H1 (cell line): ENCODE measurements around the gene FAR2. TPM values are rescaled to one million over a fixed set of nuclear protein-coding genes. Genes with fewer than 3 reads are reported as not detected.

Experiments used
- CTCF ChIA-PET: fragments of 300-600 bp; sonication (Branson Sonifier 250); formaldehyde crosslinking; loops from one replicate; lab custom pipeline; 2021; ENCODE audit not compliant: partially characterized antibody; lab: Charles Lee
- POLR2A ChIA-PET: fragments of 300-600 bp; sonication (Branson Sonifier 250); formaldehyde crosslinking; loops from one replicate; lab custom pipeline; 2021; ENCODE audit warnings: inconsistent platforms; ENCODE audit not compliant: partially characterized antibody; lab: Charles Lee
- DNase-seq, 2 experiments: peaks; one replicate each; pipeline versions ENCODE4 v3.0.0 to v3.0.0-alpha.2; 2010 to 2022; ENCODE audit warnings: low spot score in 2 of 2, low read depth in 1 of 2, mixed read lengths in 1 of 2
- FAIRE-seq: peaks from 2 replicates; lab custom pipeline; 2011; peaks lifted over from hg19 to GRCh38; lab: Jason Lieb, UNC
- H2AFZ ChIP-seq: 2 replicates; pipeline ENCODE4 v1.8.1; 2012; ENCODE audit warnings: low read length, inconsistent platforms
- H2AK5ac ChIP-seq: 2 replicates; pipeline ENCODE4 v1.6.1; 2013; ENCODE audit warnings: low read depth, low read length
- H2BK120ac ChIP-seq: replicated peaks from 2 replicates; pipeline ENCODE3; 2013; ENCODE audit warnings: low read depth, low read length, inconsistent platforms
- H2BK12ac ChIP-seq: 2 replicates; pipeline ENCODE4 v1.6.1; 2013; ENCODE audit warnings: low read depth, low read length
- H2BK15ac ChIP-seq: 2 replicates; pipeline ENCODE4 v1.6.1; 2013; ENCODE audit warnings: low read length
- H2BK20ac ChIP-seq: 2 replicates; pipeline ENCODE4 v1.6.1; 2013; ENCODE audit warnings: low read length
- H2BK5ac ChIP-seq: 2 replicates; pipeline ENCODE4 v1.6.1; 2013; ENCODE audit warnings: low read depth, low read length
- H3K14ac ChIP-seq: 2 replicates; pipeline ENCODE4 v1.6.1; 2013; ENCODE audit warnings: inconsistent platforms; ENCODE audit not compliant: insufficient read length
- H3K18ac ChIP-seq: 2 replicates; pipeline ENCODE4 v1.6.1; 2013; ENCODE audit warnings: low read length; ENCODE audit errors: extremely low read depth
- H3K23ac ChIP-seq: 2 replicates; pipeline ENCODE4 v1.6.1; 2013; ENCODE audit warnings: inconsistent platforms; ENCODE audit not compliant: insufficient read length
- H3K23me2 ChIP-seq: 2 replicates; pipeline ENCODE4 v1.6.1; 2013; ENCODE audit warnings: low read depth, low read length
- H3K27ac ChIP-seq: 2 replicates; pipeline ENCODE4 v1.6.1; 2011; ENCODE audit warnings: low read depth, low read length, inconsistent platforms
- H3K27me3 ChIP-seq, 4 experiments: replicated peaks in 1 of 4; 1 replicate in 1 of 4; 2 replicates in 3 of 4; pipeline versions ENCODE4 v1.6.1 to v1.8.1; 2011 to 2013; ENCODE audit warnings: low read length in 3 of 4, mild to moderate bottlenecking in 3 of 4, inconsistent platforms in 2 of 4, mixed read lengths in 2 of 4, moderate library complexity in 1 of 4; ENCODE audit not compliant: control insufficient read depth in 3 of 4, insufficient read depth in 3 of 4; ENCODE audit errors: extremely low read depth in 1 of 4
- H3K36me3 ChIP-seq, 4 experiments: 2 replicates each; pipeline versions ENCODE4 v1.6.1 to v1.8.1; 2011 to 2013; ENCODE audit warnings: mild to moderate bottlenecking in 4 of 4, low read length in 3 of 4, moderate library complexity in 2 of 4, control low read depth in 1 of 4, inconsistent platforms in 1 of 4; ENCODE audit not compliant: insufficient read depth in 4 of 4, control insufficient read depth in 2 of 4
- H3K4ac ChIP-seq: replicated peaks from 2 replicates; pipeline ENCODE3; 2013; ENCODE audit warnings: low read length, low read depth, mixed read lengths, inconsistent platforms; ENCODE audit not compliant: insufficient read length
- H3K4me1 ChIP-seq, 4 experiments: replicated peaks in 1 of 4; 1 replicate in 1 of 4; 2 replicates in 3 of 4; pipeline versions ENCODE4 v1.6.1 to v1.8.1; 2011 to 2013; ENCODE audit warnings: low read length in 3 of 4, inconsistent platforms in 2 of 4, mixed read lengths in 1 of 4; ENCODE audit not compliant: insufficient read depth in 4 of 4, control insufficient read depth in 3 of 4
- H3K4me2 ChIP-seq, 2 experiments: 2 replicates each; pipeline versions ENCODE4 v1.6.1 to v1.8.1; 2011 to 2013; ENCODE audit warnings: low read depth in 2 of 2, low read length in 2 of 2, control low read depth in 1 of 2, inconsistent platforms in 1 of 2, mild to moderate bottlenecking in 1 of 2; ENCODE audit not compliant: insufficient read depth in 1 of 2
- H3K4me3 ChIP-seq, 4 experiments: fragments of 200-600, 300-600 bp in 1 of 4; sonication (generic), shearing (Covaris generic), sonication (Bioruptor Twin) in 1 of 4; 2 replicates each; pipeline versions ENCODE4 v1.5.1 to v1.8.1; 2011 to 2016; ENCODE audit warnings: low read length in 4 of 4, low read depth in 3 of 4, control low read depth in 2 of 4, inconsistent platforms in 2 of 4, mild to moderate bottlenecking in 2 of 4, mixed read lengths in 1 of 4, moderate library complexity in 1 of 4; ENCODE audit not compliant: insufficient read depth in 2 of 4; ENCODE audit errors: extremely low read depth in 1 of 4
- H3K56ac ChIP-seq: replicated peaks from 2 replicates; pipeline ENCODE3; 2013; ENCODE audit warnings: low read depth, mild to moderate bottlenecking, mixed read lengths, low read length, inconsistent platforms; ENCODE audit not compliant: insufficient read length
- H3K79me1 ChIP-seq: 2 replicates; pipeline ENCODE4 v1.6.1; 2013; ENCODE audit warnings: low read depth, low read length, control low read depth
- H3K79me2 ChIP-seq, 2 experiments: 2 replicates each; pipeline versions ENCODE4 v1.6.1 to v1.8.1; 2012 to 2013; ENCODE audit warnings: low read length in 2 of 2, mild to moderate bottlenecking in 2 of 2, inconsistent platforms in 1 of 2; ENCODE audit not compliant: insufficient read depth in 2 of 2, control insufficient read depth in 1 of 2
- H3K9ac ChIP-seq, 4 experiments: replicated peaks in 1 of 4; 1 replicate in 1 of 4; 2 replicates in 3 of 4; pipeline versions ENCODE4 v1.6.1 to v1.8.1; 2011 to 2013; ENCODE audit warnings: low read depth in 3 of 4, low read length in 3 of 4, control low read depth in 2 of 4, mild to moderate bottlenecking in 2 of 4, moderate library complexity in 2 of 4, inconsistent platforms in 1 of 4; ENCODE audit errors: extremely low read depth in 1 of 4
- H3K9me3 ChIP-seq, 2 experiments: 2 replicates each; pipeline versions ENCODE4 v1.6.1 to v1.8.1; 2012 to 2013; ENCODE audit warnings: mild to moderate bottlenecking in 2 of 2, moderate library complexity in 2 of 2, control low read depth in 1 of 2, inconsistent platforms in 1 of 2, low read depth in 1 of 2, low read length in 1 of 2, mixed read lengths in 1 of 2; ENCODE audit not compliant: insufficient read depth in 2 of 2
- H4K20me1 ChIP-seq, 2 experiments: replicated peaks in 1 of 2; 2 replicates each; pipeline versions ENCODE3 to v1.8.1; 2011 to 2013; ENCODE audit warnings: inconsistent platforms in 2 of 2, low read length in 2 of 2, mild to moderate bottlenecking in 1 of 2; ENCODE audit not compliant: insufficient read depth in 2 of 2, control insufficient read depth in 1 of 2
- H4K5ac ChIP-seq: 2 replicates; pipeline ENCODE4 v1.6.1; 2013; ENCODE audit warnings: low read length, low read depth, mixed read lengths, inconsistent platforms; ENCODE audit not compliant: insufficient read length
- H4K8ac ChIP-seq: 2 replicates; pipeline ENCODE4 v1.8.0; 2013; ENCODE audit warnings: mild to moderate bottlenecking, moderate library complexity, low read length, inconsistent platforms; ENCODE audit not compliant: insufficient read depth; ENCODE audit errors: extremely low read depth
- H4K91ac ChIP-seq: replicated peaks from 2 replicates; pipeline ENCODE3; 2013; ENCODE audit warnings: low read length, mixed read lengths, inconsistent platforms; ENCODE audit not compliant: insufficient read length
- CTBP2 ChIP-seq: IDR thresholded peaks from 2 replicates; pipeline ENCODE4 v1.7.0; 2011; ENCODE audit warnings: borderline replicate concordance, mild to moderate bottlenecking, moderate library complexity, mixed read lengths, low read length; ENCODE audit not compliant: insufficient read depth, insufficient read length
- EP300 ChIP-seq, 2 experiments: IDR thresholded peaks; 1 replicate in 1 of 2; 2 replicates in 1 of 2; pipeline ENCODE4 v1.6.1; 2011 to 2012; ENCODE audit warnings: low read depth in 2 of 2, low read length in 2 of 2, mild to moderate bottlenecking in 2 of 2, borderline replicate concordance in 1 of 2, inconsistent platforms in 1 of 2, moderate library complexity in 1 of 2
- JUN ChIP-seq: IDR thresholded peaks from 2 replicates; pipeline ENCODE4 v1.6.1; 2011; ENCODE audit warnings: low read depth, mild to moderate bottlenecking, improper control_type of control experiment, low read length
- NRF1 ChIP-seq: IDR thresholded peaks from 2 replicates; pipeline ENCODE4 v1.6.1; 2011; ENCODE audit warnings: mild to moderate bottlenecking, low read depth, low read length, improper control_type of control experiment
- PHF8 ChIP-seq: fragments of 200-600 bp; sonication (generic); conservative IDR thresholded peaks from 2 replicates; pipeline ENCODE4 v1.7.1; 2012; ENCODE audit warnings: low read depth, mild to moderate bottlenecking, inconsistent platforms, low read length, moderate library complexity
- POLR2A ChIP-seq, 2 experiments: IDR thresholded peaks; 1 replicate in 1 of 2; 2 replicates in 1 of 2; pipeline ENCODE4 v1.6.1; 2011; ENCODE audit warnings: low read depth in 2 of 2, low read length in 2 of 2, mild to moderate bottlenecking in 2 of 2; ENCODE audit errors: control extremely low read depth in 1 of 2
- POU5F1 ChIP-seq: IDR thresholded peaks from 2 replicates; pipeline ENCODE4 v1.6.1; 2011; ENCODE audit warnings: low read depth, mild to moderate bottlenecking, low read length, moderate library complexity
- RBBP5 ChIP-seq: IDR thresholded peaks from 2 replicates; pipeline ENCODE4 v1.7.1; 2012; ENCODE audit warnings: low read depth, mild to moderate bottlenecking, inconsistent platforms, low read length, moderate library complexity, borderline replicate concordance
- SAP30 ChIP-seq: fragments of 300-600 bp; sonication (generic); IDR thresholded peaks from 2 replicates; pipeline ENCODE4 v1.7.1; 2012; ENCODE audit warnings: low read length, moderate library complexity, mild to moderate bottlenecking, inconsistent platforms; ENCODE audit not compliant: insufficient read depth, insufficient replicate concordance
- SIRT6 ChIP-seq: IDR thresholded peaks from one replicate; pipeline ENCODE4 v1.7.1; 2012; ENCODE audit warnings: low read length, inconsistent platforms
- SRF ChIP-seq: IDR thresholded peaks from 2 replicates; pipeline ENCODE4 v1.6.1; 2011; ENCODE audit warnings: mild to moderate bottlenecking, low read depth, low read length, moderate library complexity
- TAF1 ChIP-seq: IDR thresholded peaks from 2 replicates; pipeline ENCODE4 v1.6.1; 2011; ENCODE audit warnings: mild to moderate bottlenecking, low read depth, low read length
- TBP ChIP-seq: IDR thresholded peaks from 2 replicates; pipeline ENCODE4 v1.6.1; 2011; ENCODE audit warnings: low read depth, low read length, improper control_type of control experiment
- ZNF274 ChIP-seq: IDR thresholded peaks from 2 replicates; pipeline ENCODE4 v1.7.0; 2012; ENCODE audit warnings: low read length, borderline replicate concordance; ENCODE audit errors: extremely low read depth
- WGBS, 2 experiments: shearing (Covaris generic) in 1 of 2; methylation state at CpG; one replicate each; pipeline versions ENCODE4 v1.1.6 to v1.1.7; 2013 to 2015; ENCODE audit warnings: low lambda C conversion rate in 2 of 2, mixed read lengths in 2 of 2, inconsistent platforms in 1 of 2, low coverage in 1 of 2, missing lambda C conversion rate in 1 of 2; ENCODE audit not compliant: insufficient replicate concordance in 2 of 2, insufficient coverage in 1 of 2, insufficient read length in 1 of 2; ENCODE audit errors: extremely low coverage in 1 of 2, missing lambda C conversion rate in 1 of 2; 5-methylcytosine and 5-hydroxymethylcytosine counted together
- polyA plus RNA-seq, 7 experiments: library from polyadenylated mRNA; depleted of rRNA in 3 of 7; stranded (reverse) in 5 of 7; unstranded in 2 of 7; fragments of >200 nt in 5 of 7; fragments of 200-250 nt in 2 of 7; gene quantifications; 1 replicate in 5 of 7; 2 replicates in 1 of 7; 4 replicates in 1 of 7; pipeline versions ENCODE4 v1.2.1 to v1.2.3, GENCODE V29; 2011 to 2013; ENCODE audit warnings: missing spikeins in 2 of 7, mixed read lengths in 2 of 7
- total RNA-seq: library from RNA; stranded (reverse); fragmentation: NEBNext Ultra II Directional; extraction: Animal tissue kit (Norgen Biotek cat#: 25700); gene quantifications from 2 replicates; pipeline ENCODE4 v1.2.1, GENCODE V29; 2021
- TF ChIP-seq, protein P1 (sequence below): IDR thresholded peaks from 2 replicates; pipeline ENCODE4 v1.6.1; 2012; ENCODE audit warnings: inconsistent platforms

The FAR2 gene
- total and polyA plus RNA-seq, 2 of the 8 experiments (the other 6 are each of a cell fraction or from before 2014, with no cell fraction given), result 24.0 to 24.1 TPM

DNA sequence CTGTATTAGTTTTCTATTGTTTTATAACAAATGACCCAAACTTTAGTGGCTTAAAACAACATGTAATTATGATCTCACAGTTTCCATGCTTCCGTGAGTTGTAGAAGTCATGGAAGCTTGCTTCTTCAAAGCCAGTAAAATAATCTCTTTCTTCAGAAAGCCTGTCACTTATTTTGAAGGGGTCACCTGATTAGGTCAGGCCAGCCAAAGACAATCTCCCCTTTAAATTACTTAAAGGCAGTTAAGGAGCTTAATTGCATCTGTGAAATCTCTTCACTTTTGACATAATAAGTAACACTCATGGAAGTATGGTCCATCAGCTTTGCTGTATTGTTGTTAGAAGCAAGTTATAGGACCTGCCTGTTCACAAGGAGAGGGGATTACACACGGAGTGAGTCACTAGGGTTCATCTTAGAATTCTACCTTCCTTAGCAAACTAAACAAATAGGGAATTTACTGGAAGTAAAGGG, 89.8 kb downstream of the FAR2 start:
- 64% methylated on average over 2 of the region's 2 CpGs; no CpG with 5 or more reads in 1 of the 2 experiments for WGBS, 2 experiments
- Histone ChIP-seq H3K4me1 (peaks cover 0 to 13% (median 2%) of the 10 kb centered on the region in 4 experiments; a peak in 5 of 7 replicates), H3K23me2 (no peaks in the 10 kb centered on the region), H2AK5ac (no peak overlapping the region), H3K14ac (no peak overlapping the region), H4K20me1 (no peaks in the 10 kb centered on the region), H3K9me3 (no peaks in the 10 kb centered on the region), H4K8ac (no peak overlapping the region), H3K9ac (no peak overlapping the region), H3K4ac (no peak overlapping the region), H2BK12ac (no peak overlapping the region), H2AFZ (no peak overlapping the region), H2BK5ac (no peak overlapping the region), H2BK20ac (no peak overlapping the region), H3K79me1 (no peaks in the 10 kb centered on the region), H3K36me3 (no peaks in the 10 kb centered on the region), H2BK15ac (no peak overlapping the region), H3K23ac (no peak overlapping the region), H3K79me2 (no peaks in the 10 kb centered on the region), H3K4me2 (no peak overlapping the region), H3K27me3 (no peaks in the 10 kb centered on the region), H2BK120ac (no peak overlapping the region), H3K4me3 (no peak overlapping the region), H3K18ac (no peak overlapping the region), H4K5ac (no peak overlapping the region), H3K56ac (no peak overlapping the region), H4K91ac (no peak overlapping the region), H3K27ac (no peak overlapping the region)
- POLR2A ChIA-PET, result no interaction called here
- CTCF ChIA-PET, result interaction anchor here (1.0 kb wide), 1 partner anchor 566 kb away, joined by 3 read pairs; no protein-coding TSS in a partner anchor
- FAIRE-seq, result no peak
- no peak for DNase-seq
- TF ChIP-seq SRF (no peak), POLR2A (IDR thresholded peaks at IDR 0.05; ENCODE audit: control extremely low read depth in 1 of 2, low read depth in 2 of 2, low read length in 2 of 2) (no peak), ZNF274 (no peak), JUN (no peak), NRF1 (no peak), EP300 (IDR thresholded peaks at IDR 0.05; ENCODE audit: borderline replicate concordance in 1 of 2, low read depth in 2 of 2, low read length in 2 of 2) (no peak), RBBP5 (no peak), SAP30 (no peak), TAF1 (no peak), SIRT6 (no peak), TBP (no peak), CTBP2 (no peak), PHF8 (no peak), POU5F1 (no peak)
- TF ChIP-seq, protein P1, sequence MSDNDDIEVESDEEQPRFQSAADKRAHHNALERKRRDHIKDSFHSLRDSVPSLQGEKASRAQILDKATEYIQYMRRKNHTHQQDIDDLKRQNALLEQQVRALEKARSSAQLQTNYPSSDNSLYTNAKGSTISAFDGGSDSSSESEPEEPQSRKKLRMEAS, result no peak
